RKO (cell line): ENCODE results near the gene NUP153.
"Not testable (repeated sequence)": the region's sequence is repeated elsewhere in the genome, so short reads cannot be mapped to it uniquely, and the experiment has no call there.

Experiments used
- DNase-seq: peaks from one replicate; pipeline ENCODE4 v3.0.0-alpha.2; 2016; ENCODE audit warnings: low spot score

Gene NUP153

DNA sequence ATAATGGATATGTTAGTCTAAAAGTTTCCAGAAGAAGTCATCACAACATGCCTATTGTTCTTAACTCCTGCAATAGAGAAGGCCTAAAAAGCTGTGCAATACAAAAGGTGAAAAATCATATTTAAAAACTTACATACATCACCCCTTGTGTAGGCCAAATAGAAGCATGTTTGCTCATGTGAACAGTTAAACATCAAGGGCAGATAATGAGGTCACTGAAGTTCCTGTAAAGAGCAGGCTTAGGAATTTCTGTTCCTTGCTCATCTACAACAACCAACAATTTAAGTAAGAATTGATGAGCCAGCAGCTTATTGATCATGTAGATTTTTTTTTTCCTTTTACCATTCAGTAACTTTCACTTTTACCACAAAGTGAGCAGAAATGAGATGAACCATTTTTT is 7.5 kb upstream of the NUP153 start:
- no peak for DNase-seq

DNA sequence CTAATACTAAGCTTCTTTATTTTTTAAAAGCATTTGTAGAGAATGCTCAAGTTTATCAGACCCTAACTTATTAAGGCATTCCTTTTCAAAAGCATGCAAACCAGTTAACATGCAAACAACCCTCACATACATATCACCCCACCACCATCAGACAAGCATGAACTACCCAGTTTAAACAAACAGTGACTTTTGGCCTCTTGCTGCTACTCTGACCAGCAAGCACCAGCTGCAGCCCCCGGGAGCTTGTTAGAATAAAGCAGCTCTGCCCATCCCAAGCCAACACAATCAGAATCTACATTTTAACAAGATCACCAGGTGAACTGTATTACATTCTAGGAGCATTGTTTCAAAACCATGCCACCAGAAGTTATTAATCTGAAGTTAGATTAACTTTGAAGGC is 5.9 kb upstream of the NUP153 start:
- no peak for DNase-seq

DNA sequence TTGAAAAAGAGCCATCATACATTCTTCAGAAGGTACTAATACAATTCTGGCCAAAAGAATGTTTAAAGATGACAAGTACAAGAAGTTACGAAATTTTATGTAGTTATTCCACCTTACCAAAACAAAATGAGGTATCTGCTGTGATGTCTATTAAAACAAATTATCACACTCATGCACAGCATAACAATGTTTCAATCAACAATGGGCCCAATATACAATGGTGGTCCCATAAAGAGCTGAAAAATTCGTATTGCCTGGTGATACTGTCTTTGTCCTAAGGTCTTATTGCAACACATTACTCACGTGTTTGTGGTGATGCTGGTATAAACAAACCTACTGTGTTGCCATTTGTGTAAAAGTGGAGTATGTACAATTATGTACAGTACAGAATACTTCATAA is 3.6 kb upstream of the NUP153 start:
- DNase-seq = no peak

DNA sequence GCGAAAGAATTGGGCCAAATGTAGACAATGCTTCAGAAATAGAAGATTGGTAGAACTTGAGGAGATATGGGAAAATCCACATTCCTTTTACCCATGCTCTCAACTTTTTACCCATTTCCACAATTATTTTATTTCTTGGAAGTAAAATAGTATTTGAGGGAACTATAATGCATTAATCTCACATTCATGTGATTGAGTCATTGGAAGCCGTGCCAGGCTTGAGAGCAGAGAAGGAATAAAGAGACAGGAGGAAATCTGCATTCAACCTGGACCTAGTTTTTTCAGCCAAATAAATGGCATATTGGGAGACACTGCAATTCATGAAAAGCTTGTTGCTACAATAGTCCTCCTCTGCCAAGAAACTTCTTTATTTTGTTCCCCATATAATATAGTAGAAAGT is 2.8 kb upstream of the NUP153 start:
- no peak for DNase-seq

DNA sequence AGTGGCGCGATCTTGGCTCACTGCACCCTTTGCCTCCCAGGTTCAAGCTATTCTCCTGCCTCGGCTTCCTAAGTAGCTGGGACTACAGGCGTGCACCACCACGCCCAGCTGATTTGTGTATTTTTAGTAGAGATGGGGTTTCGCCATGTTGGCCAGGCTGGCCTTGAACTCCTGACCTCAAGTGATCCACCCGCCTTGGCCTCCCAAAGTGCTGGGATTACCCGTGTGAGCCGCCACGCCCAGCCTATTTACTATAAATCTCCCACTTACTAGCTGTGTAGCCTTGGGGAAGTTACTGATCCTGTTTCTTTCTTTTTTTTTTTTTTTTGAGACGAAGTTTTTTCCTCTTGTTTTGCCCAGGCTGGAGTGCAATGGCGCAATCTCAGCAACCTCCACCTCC is 1.3 kb upstream of the NUP153 start:
- DNase-seq = not testable (repeated sequence)

DNA sequence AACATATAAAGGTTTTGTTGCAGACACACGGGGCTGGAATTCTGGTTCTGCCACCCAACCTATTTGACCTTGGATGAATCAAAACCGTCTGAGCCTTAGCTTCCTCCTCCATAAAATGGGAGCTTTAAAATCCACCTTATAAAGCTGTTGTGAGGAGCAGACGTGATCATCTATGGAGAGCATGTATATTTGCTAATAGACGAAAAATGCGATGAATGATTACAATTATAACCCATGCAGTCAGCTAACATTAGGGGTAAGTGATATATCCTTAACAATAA is 586 bp upstream of the NUP153 start:
- DNase-seq = peak; percentile 21

DNA sequence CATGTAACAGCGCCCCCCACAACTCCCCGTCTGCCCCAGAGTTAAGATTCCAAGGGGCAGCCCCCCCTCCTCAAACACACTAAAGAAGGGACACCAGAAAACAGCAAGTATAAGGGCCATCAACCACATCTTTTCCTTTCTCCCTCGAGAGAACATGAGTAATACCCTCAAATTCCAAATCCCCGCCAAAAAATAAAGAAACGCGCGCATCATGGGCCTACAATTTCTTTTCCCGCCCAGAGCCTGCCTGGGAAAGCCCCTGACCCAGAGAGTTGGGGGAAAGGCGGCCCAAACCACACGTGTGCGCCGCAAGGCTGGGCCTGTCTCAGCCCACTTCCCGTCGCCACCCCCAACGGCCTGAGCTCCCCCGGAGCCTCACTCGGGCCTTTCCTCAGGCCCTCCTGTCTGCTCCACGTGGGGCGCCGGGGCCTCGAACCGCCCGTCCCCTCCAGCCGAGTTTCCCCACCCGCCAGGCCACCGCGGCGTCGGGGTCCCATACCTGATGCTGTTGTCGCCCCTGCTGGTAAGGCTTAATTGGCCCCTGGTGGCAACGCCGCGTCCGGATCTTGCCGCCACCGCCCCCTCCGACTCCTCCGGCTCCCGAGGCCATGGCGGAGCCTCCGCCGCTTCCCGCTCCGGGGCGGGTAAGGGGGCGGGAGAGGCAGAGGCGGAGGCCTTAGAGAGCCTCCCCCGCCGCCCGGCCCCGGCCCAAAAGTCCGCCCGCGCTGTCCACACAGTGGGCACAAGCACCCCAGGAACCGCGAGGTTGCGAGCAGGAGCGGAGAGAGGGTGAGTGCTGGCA is 746 bp downstream of the NUP153 start:
- DNase-seq = peak; percentile 78

DNA sequence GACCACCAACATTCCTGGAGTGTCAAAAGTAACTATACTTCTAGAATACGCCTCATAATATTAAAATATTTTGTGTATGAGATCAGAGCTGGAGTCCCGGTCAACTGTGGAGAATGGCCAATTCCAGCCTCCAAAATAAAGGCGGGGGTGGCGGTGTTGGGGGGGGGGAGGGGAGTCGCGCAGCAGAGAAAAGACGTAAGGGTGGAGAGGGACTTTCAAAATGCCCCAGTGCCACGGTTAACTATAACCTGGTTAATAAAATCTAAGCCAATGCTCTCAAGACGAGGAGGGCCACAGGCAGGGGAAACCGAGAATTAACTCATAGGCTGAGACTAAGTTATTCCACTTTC is 1.3 kb downstream of the NUP153 start:
- DNase-seq = peak; percentile 92

DNA sequence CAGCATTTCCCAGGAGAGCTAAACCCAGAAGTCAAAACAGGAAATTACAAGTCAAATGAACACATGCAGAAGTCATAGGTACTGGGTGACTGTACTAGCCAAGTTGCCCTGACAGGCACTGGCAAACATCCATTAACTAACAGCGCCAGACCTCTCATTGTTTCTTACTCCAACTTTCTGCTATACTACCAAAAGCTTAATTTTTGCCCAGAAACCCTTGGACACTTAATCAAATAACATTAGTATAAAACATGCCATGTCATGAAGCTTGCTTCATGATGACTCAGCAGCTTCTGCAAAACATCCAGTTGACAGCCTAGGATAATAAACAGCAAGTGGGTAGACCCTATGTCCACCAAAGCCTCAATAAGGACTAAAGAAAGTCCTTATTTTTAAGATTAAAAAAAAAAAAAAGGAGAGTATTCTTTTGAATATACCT is 3.5 kb downstream of the NUP153 start:
- peak; percentile 94 for DNase-seq

DNA sequence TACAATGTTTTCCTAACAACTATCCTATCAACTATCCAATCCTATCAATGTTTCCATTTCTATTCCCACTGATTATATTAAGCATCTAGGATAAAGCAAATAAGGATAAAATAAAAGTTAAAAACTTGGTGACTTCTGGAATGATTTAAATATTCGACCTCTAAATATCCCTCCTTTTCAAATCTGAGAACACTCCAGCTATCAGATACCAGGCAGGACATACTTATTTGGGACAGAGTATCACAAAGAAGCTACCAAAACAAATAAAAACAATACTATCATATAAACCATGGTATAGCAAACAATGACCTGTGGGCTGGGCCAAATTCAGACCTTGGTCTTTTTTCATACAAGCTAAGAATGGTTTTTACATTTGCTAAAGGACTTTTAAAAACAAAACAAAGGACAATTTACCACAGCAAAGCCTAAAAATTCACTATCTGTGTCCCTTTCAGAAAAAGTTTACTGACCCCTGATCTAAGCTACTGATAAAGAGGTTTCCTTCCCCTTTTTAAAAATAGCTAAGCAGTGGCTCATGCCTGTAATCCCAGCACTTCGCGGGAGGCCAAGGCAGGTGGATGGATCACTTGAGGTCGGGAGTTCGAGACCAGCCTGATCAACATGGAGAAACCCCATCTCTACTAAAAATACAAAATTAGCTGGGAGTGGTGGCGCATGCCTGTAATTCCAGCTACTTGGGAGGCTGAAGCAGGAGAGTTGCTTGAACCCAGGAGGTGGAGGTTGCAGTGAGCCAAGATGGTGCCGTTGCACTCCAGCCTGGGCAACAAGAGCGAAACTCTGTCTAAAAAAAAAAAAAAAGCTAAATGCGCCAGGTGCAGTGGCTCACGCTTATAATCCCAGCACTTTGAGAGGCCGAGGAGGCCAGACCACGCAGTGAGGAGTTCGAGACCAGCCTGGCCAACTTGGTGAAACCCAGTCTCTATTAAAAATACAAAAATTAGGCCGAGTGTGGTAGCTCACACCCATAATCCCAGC is 6.0 kb downstream of the NUP153 start:
- DNase-seq = no peak

DNA sequence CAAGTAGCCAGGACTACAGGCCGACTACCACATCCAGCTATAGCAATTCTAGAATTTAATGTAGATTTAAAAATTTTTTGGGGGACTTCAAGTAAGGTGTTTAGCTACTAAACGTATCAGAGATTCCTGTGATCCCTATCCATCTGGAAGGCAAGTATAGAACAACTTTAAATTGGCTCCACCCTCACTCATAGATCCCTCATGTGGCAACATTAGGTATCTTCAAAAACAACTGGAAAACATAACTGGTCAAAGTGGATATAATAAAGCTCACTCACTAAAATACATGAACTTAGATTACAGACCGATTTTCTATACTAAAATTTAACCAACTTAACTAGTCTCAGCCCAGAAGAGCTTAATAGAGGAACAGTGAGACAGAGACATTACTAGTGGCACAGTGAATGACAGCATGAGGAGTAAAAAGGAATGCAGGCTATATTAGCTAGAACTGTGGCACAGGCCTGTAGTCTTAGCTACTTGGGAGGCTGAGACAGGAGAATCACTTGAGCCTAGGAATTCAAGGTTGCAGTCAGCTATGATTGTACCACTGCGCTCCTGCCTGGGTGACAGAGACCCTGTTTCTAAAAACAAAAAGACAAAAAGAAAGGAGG is 14.7 kb downstream of the NUP153 start:
- no peak for DNase-seq

DNA sequence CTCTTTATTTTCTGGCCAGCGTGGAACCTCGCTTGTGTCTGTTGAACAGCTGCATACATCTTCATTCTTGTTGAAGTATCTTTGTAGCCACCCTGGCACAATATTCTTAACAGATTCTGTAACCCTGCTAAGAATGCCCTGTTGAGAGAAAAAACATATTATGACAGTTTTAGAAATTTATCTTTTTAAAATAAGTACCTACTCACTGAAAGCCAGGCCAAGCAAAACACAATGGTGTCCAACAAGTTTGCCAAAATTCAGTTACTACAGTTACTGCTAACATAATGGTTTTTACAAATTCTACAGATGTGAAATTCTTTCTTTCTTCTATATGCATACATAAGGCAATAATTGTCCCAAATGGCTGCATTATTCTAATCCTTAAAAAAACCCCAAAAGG is 18.2 kb downstream of the NUP153 start:
- no peak for DNase-seq

DNA sequence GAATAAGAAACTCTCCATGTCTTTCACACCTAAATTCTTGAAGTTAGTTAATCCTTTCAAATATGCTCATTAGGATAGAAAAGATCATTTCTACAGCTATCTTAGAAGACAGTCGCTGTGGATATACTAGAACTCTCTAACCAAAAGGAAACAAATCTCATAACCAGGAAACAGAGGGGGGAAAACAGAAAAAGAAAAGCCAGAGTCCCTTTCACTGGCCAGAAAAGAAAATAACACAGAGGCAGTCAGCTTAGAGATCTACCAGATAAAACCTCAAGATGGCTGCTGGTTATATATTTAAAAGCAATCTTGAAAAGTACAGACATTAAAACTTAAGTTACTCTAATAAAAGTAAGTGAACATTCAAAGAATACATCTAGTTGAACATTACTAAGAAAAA is 19.6 kb downstream of the NUP153 start:
- DNase-seq = no peak

DNA sequence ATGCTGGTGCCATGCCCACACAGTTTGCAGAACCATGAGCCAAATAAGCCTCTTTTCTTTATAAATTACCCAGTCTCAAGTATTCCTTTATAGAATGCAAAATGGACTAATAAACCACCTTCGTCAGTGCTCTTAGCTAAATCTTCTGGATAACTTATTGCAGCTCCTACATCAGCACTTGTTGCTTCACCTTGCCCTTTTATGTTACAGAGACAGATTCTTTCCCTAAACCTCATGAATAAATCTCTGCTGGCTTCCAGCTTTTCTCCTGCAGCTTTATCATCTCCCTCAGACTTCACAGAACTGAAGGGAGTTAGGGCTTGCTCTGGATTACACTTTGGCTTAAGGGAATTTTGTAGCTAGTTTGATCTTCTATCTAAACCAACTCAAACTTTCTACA is 22.6 kb downstream of the NUP153 start:
- DNase-seq = no peak

DNA sequence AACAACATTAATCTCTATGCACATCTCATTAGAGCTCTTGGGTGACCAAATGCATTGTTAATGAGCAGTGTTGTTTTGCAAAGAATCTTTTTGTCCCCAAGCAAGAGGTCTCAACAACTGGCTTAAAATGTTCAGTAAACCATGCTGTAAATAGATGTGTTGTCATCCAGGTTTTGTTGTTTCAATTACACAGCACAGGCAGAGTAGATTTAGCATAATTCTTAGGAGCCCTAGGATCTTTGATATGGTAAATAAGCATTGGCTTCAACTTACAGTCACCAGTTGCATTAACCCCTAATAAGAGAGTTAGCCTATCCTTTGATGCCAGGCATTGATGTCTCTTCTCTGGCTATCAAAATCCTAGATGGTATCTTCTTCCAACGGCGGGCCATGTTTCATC is 23.3 kb downstream of the NUP153 start:
- DNase-seq = no peak

DNA sequence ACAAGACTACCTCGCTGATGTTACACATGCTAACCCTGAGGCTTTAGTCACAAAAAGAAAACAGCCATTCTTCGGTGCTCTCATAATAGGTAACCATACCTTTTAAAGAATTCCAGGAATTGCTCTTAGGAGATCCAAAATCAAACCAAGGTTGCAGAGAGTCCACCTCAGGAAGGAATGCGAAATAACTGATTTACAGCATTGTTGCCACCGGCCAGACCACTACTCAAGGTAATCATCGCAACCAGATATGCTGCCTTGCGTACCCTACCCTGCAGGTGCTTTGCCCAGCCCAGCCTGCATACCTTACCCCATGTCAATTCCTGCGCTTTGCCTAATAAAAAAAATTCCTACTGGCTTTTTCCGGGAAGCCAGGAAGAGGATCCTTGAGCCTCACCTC is 27.0 kb downstream of the NUP153 start:
- no peak for DNase-seq

DNA sequence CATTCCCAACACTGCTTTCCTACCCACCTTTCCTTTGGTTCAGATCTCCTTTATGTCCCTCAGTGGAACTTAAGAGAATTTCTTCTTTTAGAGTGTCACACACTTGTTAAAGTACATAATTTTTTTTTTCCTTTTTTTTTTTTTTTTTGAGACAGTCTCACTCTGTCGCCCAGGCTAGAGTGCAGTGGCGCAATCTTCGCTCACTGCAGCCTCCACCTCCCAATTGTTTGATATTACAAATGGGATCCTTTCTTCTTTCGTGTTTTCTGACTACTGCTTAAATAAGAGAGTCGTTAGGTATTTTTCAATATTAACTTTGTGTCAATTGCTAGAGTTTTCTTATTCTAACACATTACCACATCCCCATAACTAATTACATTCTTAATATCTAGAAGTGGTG is 29.1 kb downstream of the NUP153 start:
- no peak for DNase-seq

DNA sequence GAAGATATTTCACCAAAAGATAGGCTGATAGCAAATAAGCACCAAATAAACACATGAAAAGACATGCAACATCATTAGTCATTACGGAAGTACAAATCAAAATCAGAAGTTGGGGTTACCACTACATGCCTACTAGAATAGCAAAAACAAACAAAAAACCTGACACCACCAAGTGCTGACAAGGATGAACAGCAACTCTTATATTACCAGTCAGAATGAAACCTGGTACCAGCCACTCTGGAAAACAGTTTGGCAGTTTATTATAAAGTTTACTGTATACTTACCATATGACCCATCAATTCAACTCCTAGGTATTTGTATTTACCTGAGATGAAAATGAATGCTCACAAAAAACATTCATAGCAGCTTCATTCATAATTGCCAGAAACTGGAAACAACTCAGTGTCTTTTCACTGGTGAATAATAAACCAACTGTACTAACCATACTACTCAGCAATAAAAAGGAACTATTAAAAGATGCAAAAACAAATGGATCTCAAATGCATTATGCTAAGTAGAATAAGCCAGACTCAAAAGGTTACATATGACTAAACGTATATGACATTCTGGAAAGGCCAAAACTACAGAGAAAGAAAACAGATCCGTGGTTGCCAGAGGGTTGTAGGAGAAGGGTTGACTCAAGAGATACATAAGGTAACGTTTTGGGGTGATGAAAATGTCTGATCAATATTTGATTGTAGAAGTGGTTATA is 33.0 kb downstream of the NUP153 start:
- DNase-seq = no peak

DNA sequence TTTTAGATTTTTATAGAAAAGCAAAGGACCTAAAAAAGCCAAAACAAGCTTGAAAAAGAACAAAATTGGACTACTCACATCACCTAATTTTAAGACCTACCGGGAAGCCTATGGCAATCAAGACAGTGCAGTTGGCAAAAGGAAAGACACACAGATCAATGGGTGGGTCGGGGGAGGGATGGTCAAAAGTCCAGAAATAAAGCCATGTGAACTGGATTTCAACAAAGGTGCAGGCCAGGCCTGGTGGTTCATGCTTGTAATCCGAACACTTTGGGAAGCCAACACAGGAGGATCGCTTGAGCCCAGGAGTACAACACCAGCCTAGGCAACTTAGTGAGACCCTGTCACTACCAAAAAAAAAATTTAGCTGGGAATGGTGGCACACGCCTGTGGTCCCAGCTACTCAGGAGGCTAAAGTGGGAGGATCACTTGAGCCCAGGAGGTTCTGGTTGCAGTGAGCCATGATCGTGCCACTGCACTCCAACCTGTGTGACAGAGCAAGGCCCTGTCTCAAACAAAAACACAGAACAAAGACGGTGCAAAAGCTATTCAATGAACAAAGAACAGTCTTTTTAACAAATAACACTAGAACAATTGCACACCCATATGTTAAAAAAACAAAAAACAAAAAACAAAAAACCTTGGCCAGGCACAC is 34.5 kb downstream of the NUP153 start:
- no peak for DNase-seq

DNA sequence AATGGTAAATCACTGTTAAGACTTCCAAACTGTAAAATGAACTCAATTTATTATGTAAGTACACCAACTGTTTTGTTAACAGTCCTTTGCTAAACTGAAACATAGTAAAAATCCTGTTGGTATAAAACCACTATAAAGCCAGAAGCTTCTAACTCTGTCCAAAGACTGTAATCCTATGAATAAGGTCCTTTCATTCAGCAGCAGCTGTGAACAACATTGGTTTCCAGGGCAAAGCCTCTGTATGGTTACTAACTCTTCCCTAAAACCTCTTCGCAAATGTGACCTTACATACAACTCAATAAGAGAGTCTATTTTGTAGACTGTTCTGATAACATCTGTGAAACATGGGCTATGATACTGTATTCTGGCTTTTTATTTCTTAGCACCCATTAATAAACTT is 40.1 kb downstream of the NUP153 start:
- no peak for DNase-seq

DNA sequence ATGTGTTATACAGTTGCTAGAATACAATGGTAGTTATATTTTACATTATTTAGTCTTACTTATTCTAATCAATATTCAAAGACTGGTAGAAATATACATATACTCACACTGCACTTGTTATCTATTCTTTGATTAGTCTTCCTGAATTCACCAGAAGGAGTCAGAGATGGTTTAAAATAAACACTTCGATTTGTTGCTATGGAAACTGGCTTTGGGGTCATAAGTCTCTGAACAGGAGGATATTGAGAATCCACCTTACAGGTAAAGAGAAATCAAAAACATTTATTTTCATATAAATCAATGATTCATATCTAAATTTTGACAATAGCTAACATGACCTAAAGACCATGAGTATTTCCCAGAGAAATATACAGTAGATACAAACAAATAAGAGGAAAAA is 41.6 kb downstream of the NUP153 start:
- no peak for DNase-seq

DNA sequence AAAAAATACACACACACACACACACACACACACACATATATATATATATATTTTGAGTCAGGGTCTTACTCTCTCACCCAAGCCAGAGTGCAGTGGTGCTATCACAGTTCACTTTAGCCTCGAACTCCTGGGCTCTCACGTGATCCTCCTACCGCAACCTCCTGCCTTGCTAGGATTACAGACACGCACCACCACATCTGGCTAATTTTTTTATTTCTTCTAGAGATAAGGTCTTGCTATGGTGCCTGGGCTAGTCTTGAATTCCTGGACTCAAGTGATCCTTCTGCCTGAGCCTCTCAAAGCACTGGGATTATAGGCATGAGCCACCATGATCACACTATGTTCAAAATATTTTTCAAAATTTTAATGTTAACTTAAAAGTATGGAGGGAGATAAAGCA is 43.5 kb downstream of the NUP153 start:
- DNase-seq = no peak
